Peyer's patch (tissue), 4 donors: ENCODE data around the gene MLH1. TPM values are rescaled to one million over a fixed set of nuclear protein-coding genes. Genes with fewer than 3 reads are reported as not detected.
"Not testable (repeated sequence)": the region's sequence is repeated elsewhere in the genome, so short reads cannot be mapped to it uniquely, and the experiment has no call there.

Source experiments
- DNase-seq, 3 donors: peaks; one replicate each; pipeline ENCODE4 v3.0.0-alpha.2; 2017 to 2019
- H3K27ac ChIP-seq, 4 donors: fragments of 200-600 bp; sonication (generic); one replicate each; pipeline ENCODE4 v1.5.1; 2016 to 2019
- H3K27me3 ChIP-seq, 2 donors: fragments of 200-600 bp; sonication (generic); one replicate each; pipeline ENCODE4 v1.5.1; 2019
- H3K36me3 ChIP-seq, 3 donors: fragments of 200-600 bp; sonication (generic); one replicate each; pipeline ENCODE4 v1.5.1; 2016 to 2019
- H3K4me1 ChIP-seq, 4 donors: fragments of 200-600 bp; sonication (generic); one replicate each; pipeline ENCODE4 v1.5.1; 2016 to 2019
- H3K4me3 ChIP-seq, 4 donors: fragments of 200-600 bp; sonication (generic); 1 replicate in 3 of 4; 2 replicates in 1 of 4; pipeline ENCODE4 v1.5.1; 2016 to 2019; ENCODE audit warnings: mild to moderate bottlenecking in 1 of 4
- H3K9me3 ChIP-seq, 4 donors: fragments of 200-600 bp; sonication (generic); one replicate each; pipeline ENCODE4 v1.5.1; 2016 to 2019; ENCODE audit warnings: mild to moderate bottlenecking in 1 of 4
- POLR2A ChIP-seq, 2 donors: fragments of 450-650 bp; IDR thresholded peaks; one replicate each; pipeline ENCODE4 v1.5.1; 2017; ENCODE audit warnings: antibody characterized with exemption in 2 of 2, mild to moderate bottlenecking in 2 of 2, moderate library complexity in 2 of 2
- total RNA-seq, 4 donors: library from RNA; depleted of rRNA; stranded (reverse); fragments of >200 nt; gene quantifications; one replicate each; pipeline ENCODE4 v1.1.0, GENCODE V29; 2016
- TF ChIP-seq, protein P1 (sequence below), 6 experiments: fragments of 450-650 bp in 4 of 6; fragments of 200-600 bp in 2 of 6; sonication (generic) in 1 of 6; IDR thresholded peaks; one replicate each; pipeline ENCODE4 v1.5.1; 2017 to 2019; ENCODE audit warnings: antibody characterized with exemption in 6 of 6, mild to moderate bottlenecking in 3 of 6, moderate library complexity in 1 of 6

Gene MLH1
- total RNA-seq, 4 donors from 2014 or later: 21.4 to 149 (median 27.4) TPM

GRCh38 chr3:36957862-36958686 lies 35.2 kb upstream of the MLH1 start:
- H3K4me3 ChIP-seq: peak overlapping the region in 1 of 4 donors; percentile 23
- TF ChIP-seq, protein P1, sequence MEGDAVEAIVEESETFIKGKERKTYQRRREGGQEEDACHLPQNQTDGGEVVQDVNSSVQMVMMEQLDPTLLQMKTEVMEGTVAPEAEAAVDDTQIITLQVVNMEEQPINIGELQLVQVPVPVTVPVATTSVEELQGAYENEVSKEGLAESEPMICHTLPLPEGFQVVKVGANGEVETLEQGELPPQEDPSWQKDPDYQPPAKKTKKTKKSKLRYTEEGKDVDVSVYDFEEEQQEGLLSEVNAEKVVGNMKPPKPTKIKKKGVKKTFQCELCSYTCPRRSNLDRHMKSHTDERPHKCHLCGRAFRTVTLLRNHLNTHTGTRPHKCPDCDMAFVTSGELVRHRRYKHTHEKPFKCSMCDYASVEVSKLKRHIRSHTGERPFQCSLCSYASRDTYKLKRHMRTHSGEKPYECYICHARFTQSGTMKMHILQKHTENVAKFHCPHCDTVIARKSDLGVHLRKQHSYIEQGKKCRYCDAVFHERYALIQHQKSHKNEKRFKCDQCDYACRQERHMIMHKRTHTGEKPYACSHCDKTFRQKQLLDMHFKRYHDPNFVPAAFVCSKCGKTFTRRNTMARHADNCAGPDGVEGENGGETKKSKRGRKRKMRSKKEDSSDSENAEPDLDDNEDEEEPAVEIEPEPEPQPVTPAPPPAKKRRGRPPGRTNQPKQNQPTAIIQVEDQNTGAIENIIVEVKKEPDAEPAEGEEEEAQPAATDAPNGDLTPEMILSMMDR (IDR thresholded peaks at IDR 0.05): peak in 1 of 6 experiments; percentile 5
- no peak for TF ChIP-seq POLR2A (IDR thresholded peaks at IDR 0.05)
- no peaks in the 10 kb centered on the region for H3K27me3 ChIP-seq
- H3K4me1 ChIP-seq: peaks cover 0 to 26% (median 0%) of the 10 kb centered on the region in 4 donors
- H3K36me3 ChIP-seq: no peaks in the 10 kb centered on the region
- H3K9me3 ChIP-seq: no peaks in the 10 kb centered on the region
- H3K27ac ChIP-seq: peak overlapping the region in 3 of 4 donors; percentile 32 to 70 (median 64)
- DNase-seq: peak in 1 of 3 donors; percentile 65

DNA sequence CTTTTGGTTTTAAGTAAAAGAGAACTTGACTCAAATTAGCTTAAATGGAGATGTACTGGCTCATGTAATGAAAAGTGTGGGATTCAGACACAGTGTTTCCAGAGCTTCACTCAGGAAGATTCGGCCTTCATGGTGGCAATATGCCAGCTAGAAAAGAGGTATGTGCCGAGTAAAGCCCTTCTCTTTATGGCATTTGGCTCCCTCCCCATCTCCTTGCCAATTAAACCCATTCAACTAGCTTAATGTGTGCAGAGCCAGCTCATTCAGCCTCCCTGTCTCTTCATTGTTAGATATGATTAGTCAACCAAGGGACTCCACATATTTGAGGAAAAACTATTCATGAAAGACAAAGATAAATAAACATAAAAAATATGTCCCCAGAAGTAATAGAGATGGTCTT lies 33.5 kb upstream of the MLH1 start:
- Histone ChIP-seq H3K36me3 (no peaks in the 10 kb centered on the region), H3K27ac (no peak overlapping the region), H3K4me1 (peaks cover 0 to 26% (median 2%) of the 10 kb centered on the region in 4 donors), H3K27me3 (no peaks in the 10 kb centered on the region), H3K4me3 (no peak overlapping the region), H3K9me3 (no peaks in the 10 kb centered on the region)
- no peak for DNase-seq
- TF ChIP-seq, protein P1 (IDR thresholded peaks at IDR 0.05): no peak
- no peak for TF ChIP-seq POLR2A (IDR thresholded peaks at IDR 0.05)

GRCh38 chr3:36960502-36960901 lies 32.8 kb upstream of the MLH1 start:
- peaks cover 0 to 25% (median 3%) of the 10 kb centered on the region in 4 donors for H3K4me1 ChIP-seq
- no peaks in the 10 kb centered on the region for H3K27me3 ChIP-seq
- H3K9me3 ChIP-seq: no peaks in the 10 kb centered on the region
- no peak for DNase-seq
- TF ChIP-seq, protein P1 (IDR thresholded peaks at IDR 0.05): peak in 1 of 6 experiments; percentile 5
- no peak for TF ChIP-seq POLR2A (IDR thresholded peaks at IDR 0.05)
- no peaks in the 10 kb centered on the region for H3K36me3 ChIP-seq
- no peak overlapping the region for H3K4me3 ChIP-seq
- H3K27ac ChIP-seq: no peak overlapping the region

GRCh38 chr3:36963008-36963407 lies 30.3 kb upstream of the MLH1 start:
- H3K27ac ChIP-seq, DNase-seq, H3K4me3 ChIP-seq, H3K27me3 ChIP-seq, H3K4me1 ChIP-seq, H3K9me3 ChIP-seq, H3K36me3 ChIP-seq: not testable (repeated sequence)

GRCh38 chr3:36964331-36964730 lies 29.0 kb upstream of the MLH1 start:
- no peak overlapping the region for H3K4me3 ChIP-seq
- H3K27me3 ChIP-seq: no peaks in the 10 kb centered on the region
- no peaks in the 10 kb centered on the region for H3K36me3 ChIP-seq
- no peak for DNase-seq
- TF ChIP-seq, protein P1 (IDR thresholded peaks at IDR 0.05): no peak
- TF ChIP-seq POLR2A (IDR thresholded peaks at IDR 0.05): no peak
- peaks cover 0 to 3% (median 1%) of the 10 kb centered on the region in 4 donors for H3K4me1 ChIP-seq
- H3K27ac ChIP-seq: no peak overlapping the region
- H3K9me3 ChIP-seq: no peaks in the 10 kb centered on the region

GRCh38 chr3:36964817-36965216 lies 28.5 kb upstream of the MLH1 start:
- Histone ChIP-seq H3K4me1 (peaks cover 0 to 3% (median 1%) of the 10 kb centered on the region in 4 donors), H3K27ac (no peak overlapping the region), H3K4me3 (no peak overlapping the region), H3K9me3 (no peaks in the 10 kb centered on the region), H3K36me3 (no peaks in the 10 kb centered on the region), H3K27me3 (no peaks in the 10 kb centered on the region)
- TF ChIP-seq, protein P1 (IDR thresholded peaks at IDR 0.05): no peak
- no peak for DNase-seq
